GM18873 (cell line): ENCODE results near the gene HOXB9.

ENCODE experiments used
- ATAC-seq: cut with Tn5 transposase; IDR thresholded peaks from one replicate; pipeline ENCODE4 v1.9.1; 2021; ENCODE audit warnings: mild to moderate bottlenecking, moderate library complexity, moderate number of reproducible peaks; ENCODE audit not compliant: unreplicated experiment, low FRiP score

Gene HOXB9

DNA sequence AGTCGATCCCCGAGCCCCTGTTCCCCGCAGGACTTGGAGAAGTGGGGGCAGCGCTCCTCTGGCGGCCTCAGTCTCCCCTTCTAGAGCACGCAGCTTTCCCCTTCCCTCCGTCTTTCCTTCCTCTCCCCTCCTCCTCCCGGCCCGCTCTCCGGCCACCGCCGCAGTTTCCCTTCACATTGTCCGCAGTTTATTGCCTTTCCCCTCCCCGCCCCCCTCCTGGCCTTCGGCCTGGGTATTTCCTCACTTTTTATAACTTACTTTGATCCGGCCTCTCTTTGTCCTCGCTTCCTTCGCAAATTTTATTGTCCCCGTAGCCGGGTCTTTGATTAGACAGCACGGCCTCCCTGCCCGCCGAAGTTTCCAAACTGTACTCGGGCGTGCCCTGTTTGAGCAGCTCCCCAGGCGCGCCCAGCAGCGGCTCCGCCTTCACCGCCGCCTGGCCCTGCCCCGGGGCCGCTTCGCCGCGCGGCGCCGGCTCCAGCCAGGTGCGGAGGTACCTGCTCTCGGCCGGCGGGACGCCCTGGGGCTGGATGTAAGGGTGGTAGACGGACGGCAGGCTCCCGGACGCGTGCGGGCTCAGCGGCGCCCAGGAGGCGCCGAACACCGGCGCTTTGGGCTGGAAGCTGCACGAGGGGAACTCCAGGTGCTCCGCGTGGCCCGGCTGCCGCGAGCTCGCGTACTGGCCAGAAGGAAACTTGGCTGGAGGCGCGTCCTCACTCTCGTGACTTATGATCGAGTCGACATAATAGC is 488 bp downstream of the HOXB9 start:
- no peak for ATAC-seq

DNA sequence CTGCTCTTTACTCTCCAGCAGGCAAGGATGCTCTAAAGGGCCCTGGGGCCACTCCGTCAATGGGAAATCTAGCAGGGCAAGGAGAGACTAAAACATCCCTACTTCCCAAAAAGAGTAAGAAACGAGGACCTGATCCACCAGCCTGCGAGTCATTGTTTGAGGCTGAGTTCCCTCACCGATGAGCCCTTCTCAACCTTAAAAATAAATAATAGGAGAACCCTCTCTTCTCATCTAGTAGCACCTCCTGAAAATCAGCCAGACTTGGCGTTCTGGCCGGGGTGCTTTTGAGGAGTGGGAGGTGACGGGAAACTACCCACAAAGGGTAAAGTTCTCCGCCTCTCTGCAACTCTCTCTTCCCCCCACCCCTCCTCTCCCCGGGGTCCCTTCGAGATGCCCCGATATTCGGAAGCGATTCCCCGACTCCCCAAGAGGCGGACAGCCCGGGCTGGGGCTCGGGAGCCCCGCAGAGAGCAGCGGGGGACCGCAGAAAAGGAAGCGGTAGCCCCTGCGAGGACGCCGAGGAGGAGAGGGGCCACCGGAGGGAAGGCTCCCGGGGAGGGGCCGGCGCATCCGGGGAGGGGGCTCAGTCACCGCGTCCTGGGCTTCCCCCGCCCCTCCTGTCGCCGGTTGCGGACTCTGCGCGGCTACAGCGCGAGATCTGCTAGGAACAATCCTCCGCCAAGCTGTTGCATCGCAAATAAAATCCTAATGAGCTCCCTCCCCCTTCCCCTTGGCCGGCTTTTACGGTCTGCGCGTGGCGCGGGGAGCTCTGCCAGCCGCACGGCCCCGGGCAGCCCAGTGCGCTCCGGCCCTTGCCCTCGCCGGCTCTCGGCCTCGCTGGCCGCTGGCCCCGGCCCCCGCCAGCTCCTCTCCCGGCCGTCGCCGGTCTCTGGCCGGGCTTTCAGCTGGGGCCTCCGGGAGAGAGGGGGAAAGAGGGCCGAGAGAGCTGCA is 1.3 kb downstream of the HOXB9 start:
- ATAC-seq = no peak

- no peak for ATAC-seq
Observed at GRCh38 chr17:48624118-48624517, 2.0 kb downstream of the HOXB9 start.

GRCh38 chr17:48623583-48623982 is 2.6 kb downstream of the HOXB9 start:
- ATAC-seq = no peak

- ATAC-seq = no peak
Observed at GRCh38 chr17:48622857-48623256, 3.3 kb downstream of the HOXB9 start.

- no peak for ATAC-seq
Observed at GRCh38 chr17:48621410-48622392, 4.5 kb downstream of the HOXB9 start.

- ATAC-seq = no peak
Observed at GRCh38 chr17:48620461-48621139, 5.6 kb downstream of the HOXB9 start.

DNA sequence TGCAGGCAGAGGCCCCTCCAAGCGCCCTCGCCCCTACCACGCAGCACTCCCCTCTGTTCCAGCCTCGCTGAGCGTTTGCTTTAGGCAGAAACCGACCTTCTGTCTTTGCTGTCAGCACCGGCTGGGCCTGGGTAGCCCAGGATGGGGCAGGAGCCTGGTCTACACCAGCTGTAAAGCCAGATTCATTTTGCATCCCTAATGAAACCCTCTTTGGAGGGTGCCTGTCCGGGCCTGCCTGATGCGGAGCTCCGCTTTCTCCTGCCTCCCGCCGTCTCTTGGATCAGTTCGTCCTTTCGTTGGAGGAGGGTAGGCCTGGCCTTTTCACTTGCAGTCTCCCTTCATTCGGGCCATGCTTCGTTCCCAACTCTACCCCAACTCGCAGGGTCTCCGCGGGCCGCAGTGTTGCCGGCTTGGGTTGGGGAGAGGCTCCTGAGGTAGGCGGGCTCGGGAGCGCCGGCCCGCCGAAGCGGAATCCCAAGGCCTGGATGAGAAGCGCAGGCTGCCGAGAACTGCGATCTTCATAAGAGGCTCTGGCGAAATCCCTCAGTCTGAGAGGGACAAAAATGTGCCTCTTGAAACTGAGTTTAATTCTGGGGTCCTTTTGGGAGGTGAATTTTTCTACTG is 6.2 kb downstream of the HOXB9 start:
- no peak for ATAC-seq

- ATAC-seq = no peak
Observed at GRCh38 chr17:48618256-48618896, 7.8 kb downstream of the HOXB9 start.

- ATAC-seq = no peak
Observed at GRCh38 chr17:48617471-48618255, 8.5 kb downstream of the HOXB9 start.

GRCh38 chr17:48616717-48617470 is 9.3 kb downstream of the HOXB9 start:
- no peak for ATAC-seq

GRCh38 chr17:48615963-48616716 is 10.0 kb downstream of the HOXB9 start:
- ATAC-seq = no peak

DNA sequence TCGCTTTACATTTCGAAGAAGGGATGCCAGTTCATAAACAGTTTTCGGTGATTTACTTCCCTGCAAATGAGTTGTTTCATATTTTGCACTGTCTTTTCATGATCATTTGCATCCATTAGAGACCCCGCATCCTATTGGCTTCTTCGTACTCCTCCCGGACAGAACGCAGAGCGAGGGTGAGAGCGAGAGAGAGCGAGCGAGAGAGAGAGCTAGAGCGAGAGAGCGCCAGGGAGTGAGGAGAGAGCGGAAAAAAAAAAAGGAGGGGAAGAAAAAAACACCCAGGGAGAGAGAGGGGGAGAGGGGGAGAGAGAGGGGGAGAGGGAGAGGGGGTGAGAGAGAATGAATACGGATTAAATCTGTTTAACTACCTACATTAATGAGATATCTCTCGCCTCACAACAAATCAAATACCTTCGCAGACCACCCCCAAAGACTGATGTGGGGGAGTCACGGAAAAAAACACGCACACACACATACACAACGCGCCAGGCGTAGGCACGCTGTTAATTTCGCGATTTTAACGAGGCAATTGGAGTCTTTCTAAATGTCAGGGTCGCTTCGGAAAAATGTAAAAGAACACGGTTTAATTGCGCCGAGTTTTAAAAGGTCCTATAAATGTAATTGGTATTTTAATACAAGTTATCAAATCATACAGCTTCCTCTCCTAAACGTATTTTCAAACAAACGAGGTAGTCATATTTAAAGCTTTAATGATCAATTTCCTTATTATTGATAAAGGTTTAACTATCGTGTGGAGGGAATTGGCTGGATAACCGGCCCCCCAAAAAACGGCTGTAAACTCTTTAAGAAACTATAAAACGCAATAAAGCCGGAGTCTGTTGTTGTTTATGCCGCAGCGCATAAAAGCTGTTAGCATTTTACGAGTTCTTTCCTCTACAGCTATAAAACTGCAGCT is 10.9 kb downstream of the HOXB9 start, which contains the start of gene HOXB8:
TSS of gene HOXB8 (minus strand) at position 246 of the 916 bp plus-strand sequence. CDS start 588 bp downstream, outside the sequence.
- ATAC-seq = no peak

DNA sequence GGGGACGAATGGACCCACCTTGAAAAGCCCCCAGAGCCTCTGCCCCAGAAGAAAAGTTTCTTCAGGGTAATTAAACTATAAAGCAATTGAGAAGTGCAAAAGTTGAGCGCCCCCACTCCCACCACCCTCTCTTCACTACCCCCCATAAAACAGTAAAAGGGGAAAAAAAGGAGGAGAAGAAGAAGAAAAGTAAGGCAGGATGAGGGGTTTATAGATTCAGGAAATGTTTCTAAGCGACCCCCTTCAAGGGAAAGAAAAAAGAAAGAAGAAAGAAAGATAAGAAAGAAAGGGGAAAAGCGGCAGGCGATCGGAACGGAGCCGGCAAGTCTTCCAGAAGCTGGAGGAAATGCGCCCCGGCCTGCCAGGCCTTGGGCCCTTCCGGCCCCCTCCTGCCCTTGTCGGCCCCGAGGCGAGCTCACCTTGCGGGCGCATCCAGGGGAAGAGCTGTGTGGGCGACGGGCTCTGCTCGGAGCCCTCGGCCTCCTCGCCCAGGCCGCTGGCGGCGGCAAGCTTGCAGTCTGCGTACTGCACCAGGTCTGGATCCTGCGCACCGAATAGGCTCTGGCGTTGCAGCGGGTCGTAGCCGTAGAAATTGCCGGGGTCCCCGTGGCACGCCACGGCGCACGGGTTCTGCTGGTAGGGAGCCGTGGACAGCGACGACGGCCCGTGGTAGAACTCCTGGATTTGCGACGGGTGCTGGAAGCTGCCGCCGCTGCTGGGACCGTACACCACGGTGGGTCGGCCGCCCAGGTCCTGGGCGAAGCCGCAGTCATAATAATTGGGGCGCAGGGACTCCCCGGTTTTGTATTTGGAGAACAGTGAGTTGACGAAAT is 12.1 kb downstream of the HOXB9 start:
- no peak for ATAC-seq
